Measurements from ENCODE around the gene KRT31. TPM values are rescaled to one million over a fixed set of nuclear protein-coding genes. Genes with fewer than 3 reads are reported as not detected.

Gene KRT31
- total RNA-seq, 1 experiment from 2014 or later, result not detected

- no peaks in the 10 kb centered on the region for H3K36me3 Mint-ChIP-seq (ENCODE audit: insufficient read depth, unreplicated experiment)
- BruUV-seq (replicated peaks), result no TSS peak
- H3K4me3 Mint-ChIP-seq (ENCODE audit: unreplicated experiment), result no peak overlapping the region
- DNase-seq (ENCODE audit: unreplicated experiment), result no peak
- CTCF ChIA-PET, result no interaction called here
- H3K9me3 Mint-ChIP-seq (ENCODE audit: unreplicated experiment), result no peaks in the 10 kb centered on the region
- peak overlapping the region; percentile 46 for H3K27ac Mint-ChIP-seq (ENCODE audit: low read depth, unreplicated experiment)
- intact Hi-C loops (cut with micrococcal nuclease), result no loop called here
- POLR2A ChIA-PET, result interaction anchor here (0.6 to 2.4 kb wide), 3 partner anchors 13 to 97 kb away, joined by 3 to 13 read pairs (median 9); no protein-coding TSS in a partner anchor
- no peak for TF ChIP-seq CTCF (IDR thresholded peaks at IDR 0.05; ENCODE audit: unreplicated experiment)
- peaks cover 32% of the 10 kb centered on the region for H3K4me1 Mint-ChIP-seq (ENCODE audit: insufficient read depth, unreplicated experiment)
- no peaks in the 10 kb centered on the region for H3K27me3 Mint-ChIP-seq (ENCODE audit: insufficient read depth, unreplicated experiment)
Measured at GRCh38 chr17:41421617-41422016, 24.2 kb upstream of the KRT31 start.

- no TSS peak for BruUV-seq (replicated peaks)
- Mint-ChIP-seq H3K9me3 (ENCODE audit: unreplicated experiment) (no peaks in the 10 kb centered on the region), H3K27me3 (ENCODE audit: insufficient read depth, unreplicated experiment) (no peaks in the 10 kb centered on the region), H3K4me1 (ENCODE audit: insufficient read depth, unreplicated experiment) (peaks cover 32% of the 10 kb centered on the region), H3K4me3 (ENCODE audit: unreplicated experiment) (no peak overlapping the region), H3K36me3 (ENCODE audit: insufficient read depth, unreplicated experiment) (no peaks in the 10 kb centered on the region), H3K27ac (ENCODE audit: low read depth, unreplicated experiment) (peak overlapping the region; percentile 46)
- no peak for TF ChIP-seq CTCF (IDR thresholded peaks at IDR 0.05; ENCODE audit: unreplicated experiment)
- DNase-seq (ENCODE audit: unreplicated experiment), result peak; percentile 68
- POLR2A ChIA-PET, result interaction anchor here (0.6 to 2.4 kb wide), 4 partner anchors 13 to 128 kb away, joined by 3 to 13 read pairs (median 8); no protein-coding TSS in a partner anchor
- intact Hi-C loops (cut with micrococcal nuclease), result no loop called here
- CTCF ChIA-PET, result no interaction called here
Measured at GRCh38 chr17:41421116-41421515, 23.7 kb upstream of the KRT31 start.

GRCh38 chr17:41420134-41420533 is 22.7 kb upstream of the KRT31 start:
- no TSS peak for BruUV-seq (replicated peaks)
- ChIA-PET POLR2A (interaction anchor here (1.1 to 2.4 kb wide), 5 partner anchors 12 to 233 kb away, joined by 3 to 13 read pairs (median 7); no protein-coding TSS in a partner anchor), CTCF (interaction anchor here (0.6 to 0.9 kb wide), 2 partner anchors 17 to 98 kb away, joined by 3 read pairs; no protein-coding TSS in a partner anchor)
- Mint-ChIP-seq H3K4me1 (ENCODE audit: insufficient read depth, unreplicated experiment) (peaks cover 32% of the 10 kb centered on the region), H3K36me3 (ENCODE audit: insufficient read depth, unreplicated experiment) (no peaks in the 10 kb centered on the region), H3K27me3 (ENCODE audit: insufficient read depth, unreplicated experiment) (no peaks in the 10 kb centered on the region), H3K4me3 (ENCODE audit: unreplicated experiment) (no peak overlapping the region), H3K27ac (ENCODE audit: low read depth, unreplicated experiment) (peak overlapping the region; percentile 39), H3K9me3 (ENCODE audit: unreplicated experiment) (no peaks in the 10 kb centered on the region)
- no peak for TF ChIP-seq CTCF (IDR thresholded peaks at IDR 0.05; ENCODE audit: unreplicated experiment)
- DNase-seq (ENCODE audit: unreplicated experiment), result peak; percentile 62
- intact Hi-C loops (cut with micrococcal nuclease), result no loop called here

GRCh38 chr17:41419716-41420115 is 22.3 kb upstream of the KRT31 start:
- Mint-ChIP-seq H3K36me3 (ENCODE audit: insufficient read depth, unreplicated experiment) (no peaks in the 10 kb centered on the region), H3K27me3 (ENCODE audit: insufficient read depth, unreplicated experiment) (no peaks in the 10 kb centered on the region), H3K4me1 (ENCODE audit: insufficient read depth, unreplicated experiment) (peaks cover 32% of the 10 kb centered on the region), H3K9me3 (ENCODE audit: unreplicated experiment) (no peaks in the 10 kb centered on the region), H3K27ac (ENCODE audit: low read depth, unreplicated experiment) (peak overlapping the region; percentile 39), H3K4me3 (ENCODE audit: unreplicated experiment) (no peak overlapping the region)
- intact Hi-C loops (cut with micrococcal nuclease), result no loop called here
- ChIA-PET CTCF (no interaction called here), POLR2A (interaction anchor here (1.1 to 2.4 kb wide), 5 partner anchors 12 to 234 kb away, joined by 3 to 13 read pairs (median 7); no protein-coding TSS in a partner anchor)
- no peak for DNase-seq (ENCODE audit: unreplicated experiment)
- no TSS peak for BruUV-seq (replicated peaks)
- no peak for TF ChIP-seq CTCF (IDR thresholded peaks at IDR 0.05; ENCODE audit: unreplicated experiment)

Data from MCF 10A (cell line).